Adrenal gland (tissue), 5 donors: Measurements from ENCODE around the gene NETO2.

Experiments
- POLR2A ChIP-seq, 2 donors: fragments of 450-650 bp; IDR thresholded peaks; one replicate each; pipeline ENCODE4 v1.6.1; 2017; ENCODE audit warnings: antibody characterized with exemption in 2 of 2, mild to moderate bottlenecking in 2 of 2, moderate library complexity in 1 of 2
- TF ChIP-seq, protein P1 (sequence below), 6 experiments: fragments of 450-650 bp in 4 of 6; fragments of 200-600 bp in 2 of 6; sonication (generic) in 1 of 6; IDR thresholded peaks; 1 replicate in 5 of 6; 2 replicates in 1 of 6; pipeline versions ENCODE4 v1.5.1 to v1.8.0; 2016 to 2021; ENCODE audit warnings: antibody characterized with exemption in 6 of 6, mild to moderate bottlenecking in 2 of 6, moderate library complexity in 1 of 6
- donor health status: DM: no; HTN: no; CAD: no.

DNA sequence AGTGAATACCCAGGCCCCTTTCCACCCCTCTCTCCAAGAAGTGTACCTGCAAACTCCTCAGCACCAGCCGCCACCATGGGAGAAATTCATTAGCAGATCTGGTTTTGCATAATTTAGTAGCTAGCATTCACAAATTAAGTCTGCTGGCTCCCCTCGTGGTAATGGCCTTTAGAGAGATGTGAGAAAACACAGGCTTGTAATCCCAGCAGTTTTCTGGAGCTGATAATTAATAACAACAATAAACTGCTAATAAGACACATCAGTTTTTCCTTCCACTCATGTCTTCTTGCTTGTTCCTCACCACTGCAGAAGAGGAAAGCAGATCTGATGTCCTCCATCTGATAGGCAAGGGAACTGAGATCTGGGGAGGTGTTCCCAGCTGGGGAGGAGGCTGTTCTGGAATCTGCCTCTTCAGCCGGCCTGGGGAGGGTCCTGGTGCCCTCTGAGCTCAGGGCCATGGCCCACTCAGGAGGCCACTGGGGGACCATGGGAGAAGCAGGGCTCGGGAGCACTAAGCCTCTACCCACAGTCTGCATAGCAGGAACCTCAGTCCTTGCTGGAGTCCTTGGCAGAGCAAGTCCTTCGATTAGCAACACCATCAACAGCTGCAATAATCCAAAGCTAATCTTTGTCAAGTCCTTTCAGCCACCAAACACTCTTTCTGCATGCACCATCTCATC is 96.1 kb downstream of the NETO2 start:
- TF ChIP-seq, protein P1, sequence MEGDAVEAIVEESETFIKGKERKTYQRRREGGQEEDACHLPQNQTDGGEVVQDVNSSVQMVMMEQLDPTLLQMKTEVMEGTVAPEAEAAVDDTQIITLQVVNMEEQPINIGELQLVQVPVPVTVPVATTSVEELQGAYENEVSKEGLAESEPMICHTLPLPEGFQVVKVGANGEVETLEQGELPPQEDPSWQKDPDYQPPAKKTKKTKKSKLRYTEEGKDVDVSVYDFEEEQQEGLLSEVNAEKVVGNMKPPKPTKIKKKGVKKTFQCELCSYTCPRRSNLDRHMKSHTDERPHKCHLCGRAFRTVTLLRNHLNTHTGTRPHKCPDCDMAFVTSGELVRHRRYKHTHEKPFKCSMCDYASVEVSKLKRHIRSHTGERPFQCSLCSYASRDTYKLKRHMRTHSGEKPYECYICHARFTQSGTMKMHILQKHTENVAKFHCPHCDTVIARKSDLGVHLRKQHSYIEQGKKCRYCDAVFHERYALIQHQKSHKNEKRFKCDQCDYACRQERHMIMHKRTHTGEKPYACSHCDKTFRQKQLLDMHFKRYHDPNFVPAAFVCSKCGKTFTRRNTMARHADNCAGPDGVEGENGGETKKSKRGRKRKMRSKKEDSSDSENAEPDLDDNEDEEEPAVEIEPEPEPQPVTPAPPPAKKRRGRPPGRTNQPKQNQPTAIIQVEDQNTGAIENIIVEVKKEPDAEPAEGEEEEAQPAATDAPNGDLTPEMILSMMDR (IDR thresholded peaks at IDR 0.05): no peak
- TF ChIP-seq POLR2A (IDR thresholded peaks at IDR 0.05): no peak
